GM19099 (cell line): Measurements from ENCODE around the gene CHRNE.

Experiments used
- POLR2A ChIP-seq: IDR thresholded peaks from 3 replicates; pipeline ENCODE4 v1.6.1; 2011; ENCODE audit warnings: low read depth; ENCODE audit not compliant: insufficient read length; ENCODE audit errors: extremely low read depth

The CHRNE gene

GRCh38 chr17:4903051-4903818, at the start of gene CHRNE:
TSS of gene CHRNE (minus strand) at chr17:4903098. CDS start at chr17:4903063, 35 bp downstream.
- no peak for TF ChIP-seq POLR2A

- TF ChIP-seq POLR2A: no peak
These were observed 48.6 kb upstream of the CHRNE start for GRCh38 chr17:4951486-4951885.

- peak; percentile 15 for TF ChIP-seq POLR2A
These were observed 47.9 kb upstream of the CHRNE start, which contains the start of gene ENO3 for GRCh38 chr17:4950746-4951204. TSS of gene ENO3 (plus strand) at chr17:4951119. CDS start at chr17:4951830, 711 bp downstream.

DNA sequence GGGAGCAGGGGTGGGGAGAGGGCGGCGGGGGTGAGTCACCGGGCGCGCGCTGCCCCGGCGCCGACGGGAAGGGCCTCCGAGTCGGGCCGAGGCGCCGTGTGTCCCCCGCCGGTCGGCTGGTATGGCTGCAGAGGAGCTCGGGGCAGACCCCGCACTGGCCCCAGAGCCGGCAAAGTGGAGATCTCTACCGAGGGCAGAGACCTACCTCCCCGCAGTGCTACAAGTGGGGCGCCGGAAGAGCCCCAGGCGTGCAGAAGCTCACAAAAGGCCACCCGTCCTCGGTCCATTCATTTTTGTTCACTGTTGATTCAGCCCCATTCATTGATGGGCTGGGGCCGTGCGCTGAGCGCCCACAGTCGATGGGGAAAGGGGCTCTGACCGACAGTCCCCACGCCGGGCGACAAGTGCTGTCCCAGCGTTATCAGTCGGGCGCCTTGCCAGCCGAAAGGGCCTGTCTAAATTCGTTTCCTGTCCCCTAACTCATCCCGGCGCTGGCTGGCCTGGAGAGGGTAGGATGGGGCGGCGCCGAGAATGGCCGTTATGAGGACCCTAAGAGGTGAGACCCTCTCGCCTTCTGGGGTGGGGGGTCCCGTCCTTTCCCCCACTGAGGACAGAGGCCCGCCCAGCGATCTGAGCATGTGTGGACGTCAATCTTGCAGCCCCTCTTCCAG, 47.3 kb upstream of the CHRNE start:
- TF ChIP-seq POLR2A: peak; percentile 30

DNA sequence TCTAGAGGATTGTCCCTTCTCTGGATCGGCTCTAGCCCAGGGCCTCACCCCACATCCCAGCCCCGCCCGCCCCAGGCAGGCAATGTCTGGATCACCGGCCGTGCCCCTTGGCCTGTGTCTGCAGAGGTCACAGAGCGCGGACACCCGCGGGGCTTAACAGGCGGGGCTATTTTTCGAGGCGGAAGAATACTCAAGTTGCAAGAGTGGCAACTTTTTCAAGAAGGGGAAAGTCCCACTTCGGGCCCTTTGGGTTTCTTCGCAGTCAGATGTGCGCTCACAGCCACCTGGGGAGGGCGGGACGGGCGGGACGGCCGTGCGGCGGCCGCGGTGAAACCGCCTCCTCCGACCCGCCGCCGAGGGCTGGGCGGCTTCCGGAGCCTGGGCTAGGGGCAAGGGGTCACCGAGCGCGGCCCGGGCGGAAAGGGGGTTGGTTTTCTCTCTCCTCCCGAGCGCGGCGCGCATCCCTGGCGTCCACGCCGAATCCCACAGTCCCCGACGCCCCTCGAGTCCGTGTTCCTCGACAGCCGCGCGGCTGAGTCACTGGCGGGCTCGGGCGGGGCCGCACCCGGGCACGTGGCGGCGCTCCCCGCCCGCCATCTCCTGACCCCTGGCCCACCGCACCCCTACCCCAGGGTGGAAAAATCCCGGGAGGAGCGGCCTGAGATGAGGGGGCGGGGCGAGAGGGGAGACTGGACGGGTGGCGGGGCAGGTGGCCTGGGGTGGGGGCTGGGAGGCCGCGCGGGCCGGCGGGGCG, 46.6 kb upstream of the CHRNE start:
- TF ChIP-seq POLR2A: no peak

DNA sequence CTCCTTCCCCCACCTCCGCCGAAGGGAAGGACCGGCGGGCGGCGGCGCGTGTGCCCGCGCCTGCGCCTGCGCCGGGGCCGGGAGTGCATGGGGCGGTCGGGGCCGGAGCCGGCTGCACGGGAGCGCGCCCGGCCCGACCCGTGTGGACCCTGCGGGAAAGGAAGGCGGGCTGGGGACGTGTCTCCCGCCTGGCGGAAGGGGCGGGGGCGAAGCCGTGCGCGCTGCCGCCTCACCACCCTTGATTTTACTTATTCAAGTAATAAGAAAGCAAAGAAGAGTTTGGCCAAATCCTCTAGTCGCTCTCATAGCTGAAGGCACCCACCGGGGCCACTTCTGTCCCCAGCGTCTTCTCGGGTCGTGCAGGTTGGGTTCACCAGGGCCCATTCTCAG, 46.0 kb upstream of the CHRNE start:
- TF ChIP-seq POLR2A: peak; percentile 74

GRCh38 chr17:4948166-4948930, 45.5 kb upstream of the CHRNE start, which contains the start of gene PFN1:
TSS of gene PFN1 (minus strand) at chr17:4948530. CDS start at chr17:4948394, 136 bp downstream.
- TF ChIP-seq POLR2A: peak; percentile 97

DNA sequence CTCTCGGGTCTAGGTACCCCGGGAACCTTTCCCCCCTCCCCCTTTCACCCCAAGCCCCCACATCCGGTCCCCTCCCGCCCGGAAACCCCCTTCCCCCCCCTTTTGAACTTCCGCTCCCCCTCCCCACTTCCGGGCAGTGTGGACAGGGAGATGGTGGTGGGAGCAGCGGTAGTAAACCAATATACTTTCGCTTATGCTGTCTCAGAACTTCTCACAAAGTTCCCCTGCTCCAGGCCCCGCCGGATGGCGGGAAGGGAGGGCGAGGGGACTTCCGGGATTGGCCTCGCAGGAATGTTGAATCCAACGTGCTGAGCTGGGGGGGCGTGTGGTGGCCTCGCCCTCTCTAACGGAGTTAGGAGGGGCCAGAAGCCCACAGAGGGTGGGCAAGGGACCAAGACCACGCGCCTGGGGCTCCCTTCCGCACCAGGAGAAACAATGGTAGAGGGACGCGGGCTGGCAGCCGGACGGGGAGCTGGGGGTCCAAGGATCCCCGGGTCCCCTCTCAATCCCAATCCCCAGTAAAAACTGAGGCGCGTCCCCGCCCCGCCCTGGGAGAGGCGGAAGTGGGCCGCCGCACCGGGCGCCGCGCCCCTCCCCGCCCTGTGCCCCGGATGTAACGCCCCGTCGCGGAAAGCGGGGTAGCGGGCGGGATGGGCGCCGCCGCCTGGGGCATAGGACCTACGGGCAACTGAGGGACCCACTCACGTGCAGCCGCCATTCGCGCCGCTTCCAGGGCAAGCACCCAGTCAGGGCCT, 44.7 kb upstream of the CHRNE start:
- TF ChIP-seq POLR2A: no peak

GRCh38 chr17:4947010-4947410, 44.1 kb upstream of the CHRNE start:
- TF ChIP-seq POLR2A: no peak

- no peak for TF ChIP-seq POLR2A
These were observed 43.5 kb upstream of the CHRNE start for GRCh38 chr17:4946312-4946976.

DNA sequence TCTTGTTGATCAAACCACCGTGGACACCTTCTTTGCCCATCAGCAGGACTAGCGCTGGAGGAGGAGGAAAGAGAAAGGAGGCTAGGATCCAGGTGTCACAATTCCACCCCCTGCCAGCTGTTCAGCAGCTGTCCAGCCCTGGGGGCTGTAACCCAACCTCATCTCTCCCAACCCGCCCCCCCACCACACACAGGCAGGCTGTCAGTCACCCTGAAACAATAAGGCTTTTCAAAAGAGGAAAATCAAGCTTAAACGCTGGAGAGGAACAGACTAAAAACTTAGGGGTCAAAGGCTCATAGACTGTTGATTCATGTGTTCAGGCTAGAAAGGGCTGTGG, 43.0 kb upstream of the CHRNE start:
- no peak for TF ChIP-seq POLR2A

GRCh38 chr17:4945176-4945943, 42.5 kb upstream of the CHRNE start:
- no peak for TF ChIP-seq POLR2A

GRCh38 chr17:4944554-4945175, 41.8 kb upstream of the CHRNE start:
- TF ChIP-seq POLR2A: peak; percentile 51

- peak; percentile 31 for TF ChIP-seq POLR2A
These were observed 41.3 kb upstream of the CHRNE start for GRCh38 chr17:4944163-4944553.
